HepG2 (cell line): ENCODE measurements around the gene PLEKHB1.

ENCODE experiments used
- ARNTL ChIP-seq: sonication (generic); formaldehyde crosslinking; IDR thresholded peaks from 2 replicates; pipeline ENCODE4 v1.4.0; 2020; ENCODE audit warnings: mild to moderate bottlenecking, missing genetic modification reagents
- BRD4 ChIP-seq: sonication (generic); formaldehyde crosslinking; IDR thresholded peaks from 2 replicates; pipeline ENCODE4 v1.4.0; 2020; ENCODE audit warnings: missing genetic modification reagents
- IKZF1 ChIP-seq: fragments of 450-650 bp; IDR thresholded peaks from 2 replicates; pipeline ENCODE4 v1.7.1; 2016
- JUND ChIP-seq: sonication (generic); formaldehyde crosslinking; IDR thresholded peaks from 2 replicates; pipeline ENCODE4 v1.8.0; 2022; ENCODE audit warnings: mild to moderate bottlenecking, missing genetic modification reagents
- TF ChIP-seq, protein P1 (sequence below): IDR thresholded peaks from 2 replicates; pipeline ENCODE4 v1.6.1; 2012; ENCODE audit warnings: inconsistent platforms

DNA sequence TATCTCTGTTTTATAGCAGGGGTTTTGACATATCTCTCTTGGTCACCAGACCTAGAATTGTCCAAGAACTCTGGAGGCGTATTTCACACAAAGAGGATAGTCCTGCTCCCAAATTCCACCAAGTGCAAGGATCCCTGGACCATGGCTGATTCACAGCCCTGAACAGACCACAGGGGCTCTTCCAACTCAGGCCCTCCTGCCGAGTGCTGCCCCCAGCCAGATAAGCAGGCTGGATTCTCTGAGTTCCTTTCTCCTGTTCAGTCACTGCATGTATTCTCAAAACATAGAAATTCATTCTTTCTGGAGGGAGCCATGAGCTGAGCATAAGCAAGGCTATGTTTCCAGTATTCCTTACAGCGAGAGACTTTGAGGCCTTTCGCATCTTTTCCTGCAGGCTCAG is 13.4 kb upstream of the PLEKHB1 start:
- no peak for TF ChIP-seq IKZF1
- TF ChIP-seq BRD4, result no peak
- TF ChIP-seq, protein P1, sequence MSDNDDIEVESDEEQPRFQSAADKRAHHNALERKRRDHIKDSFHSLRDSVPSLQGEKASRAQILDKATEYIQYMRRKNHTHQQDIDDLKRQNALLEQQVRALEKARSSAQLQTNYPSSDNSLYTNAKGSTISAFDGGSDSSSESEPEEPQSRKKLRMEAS, result no peak
- TF ChIP-seq ARNTL (CRISPR knock-in tag), result no peak
- TF ChIP-seq JUND, result no peak
